MM.1S (cell line): ENCODE results near the gene SAXO2.
"Not testable (repeated sequence)": the region's sequence is repeated elsewhere in the genome, so short reads cannot be mapped to it uniquely, and the experiment has no call there.

Experiments
- CTCF ChIP-seq: fragments of 300-600 bp; sonication (generic); IDR thresholded peaks from 2 replicates; pipeline ENCODE4 v1.5.1; 2016; ENCODE audit warnings: antibody characterized with exemption, low read length, mixed read lengths
- EZH2 ChIP-seq: fragments of 300-600 bp; sonication (generic); optimal IDR thresholded peaks from 2 replicates; pipeline ENCODE3; 2017; ENCODE audit warnings: low read depth, mild to moderate bottlenecking, antibody characterized with exemption, low read length, mixed read lengths
- EZH2phosphoT487 ChIP-seq: fragments of 300-600 bp; sonication (generic); IDR thresholded peaks from 2 replicates; pipeline ENCODE4 v1.6.1; 2018; ENCODE audit warnings: antibody characterized with exemption, low read length

GRCh38 chr15:82320861-82321260 is 58.2 kb downstream of the SAXO2 start:
- TF ChIP-seq CTCF, EZH2, EZH2phosphoT487: not testable (repeated sequence)
